Measurements from ENCODE around the gene SPATA2. TPM values are rescaled to one million over a fixed set of nuclear protein-coding genes. Genes with fewer than 3 reads are reported as not detected.
"Not testable (repeated sequence)": the region's sequence is repeated elsewhere in the genome, so short reads cannot be mapped to it uniquely, and the experiment has no call there.

SPATA2 gene
- total and polyA plus RNA-seq, 2 donors: 1.4 to 6.7 TPM

- 36% methylated on average over 6 of the region's 6 CpGs for WGBS
- Histone ChIP-seq H3K4me3 (ENCODE audit: low read depth, low read length) (no peak overlapping the region), H3K4me1 (ENCODE audit: insufficient read depth) (no peaks in the 10 kb centered on the region), H3K36me3 (ENCODE audit: insufficient read depth) (no peaks in the 10 kb centered on the region), H3K27ac (ENCODE audit: low read depth) (no peak overlapping the region)
- DNase-seq (ENCODE audit: extremely low spot score): no peak
Measured at GRCh38 chr20:49874696-49875095, 40.6 kb downstream of the SPATA2 start.

GRCh38 chr20:49872056-49872455, 43.3 kb downstream of the SPATA2 start:
- no peak overlapping the region for H3K4me3 ChIP-seq (ENCODE audit: low read depth, low read length)
- H3K36me3 ChIP-seq (ENCODE audit: insufficient read depth): no peaks in the 10 kb centered on the region
- WGBS: 98% methylated on average over 1 of the region's 1 CpG
- no peaks in the 10 kb centered on the region for H3K4me1 ChIP-seq (ENCODE audit: insufficient read depth)
- DNase-seq (ENCODE audit: extremely low spot score): no peak
- H3K27ac ChIP-seq (ENCODE audit: low read depth): no peak overlapping the region

- Histone ChIP-seq H3K27ac (ENCODE audit: low read depth) (no peak overlapping the region), H3K4me1 (ENCODE audit: insufficient read depth) (no peaks in the 10 kb centered on the region), H3K4me3 (ENCODE audit: low read depth, low read length) (no peak overlapping the region), H3K36me3 (ENCODE audit: insufficient read depth) (no peaks in the 10 kb centered on the region)
- no peak for DNase-seq (ENCODE audit: extremely low spot score)
- 98% methylated on average over 6 of the region's 6 CpGs for WGBS
Measured at GRCh38 chr20:49871391-49871948, 43.9 kb downstream of the SPATA2 start.

- H3K36me3 ChIP-seq (ENCODE audit: insufficient read depth): no peaks in the 10 kb centered on the region
- no peak overlapping the region for H3K27ac ChIP-seq (ENCODE audit: low read depth)
- WGBS: 95% methylated on average over 5 of the region's 5 CpGs
- no peak overlapping the region for H3K4me3 ChIP-seq (ENCODE audit: low read depth, low read length)
- no peak for DNase-seq (ENCODE audit: extremely low spot score)
- no peaks in the 10 kb centered on the region for H3K4me1 ChIP-seq (ENCODE audit: insufficient read depth)
Measured at GRCh38 chr20:49870261-49870660, 45.1 kb downstream of the SPATA2 start.

- no peak for DNase-seq (ENCODE audit: extremely low spot score)
- Histone ChIP-seq H3K4me3 (ENCODE audit: low read depth, low read length) (no peak overlapping the region), H3K27ac (ENCODE audit: low read depth) (no peak overlapping the region), H3K36me3 (ENCODE audit: insufficient read depth) (no peaks in the 10 kb centered on the region), H3K4me1 (ENCODE audit: insufficient read depth) (no peaks in the 10 kb centered on the region)
- 87% methylated on average over 5 of the region's 5 CpGs for WGBS
Measured at GRCh38 chr20:49868964-49869363, 46.4 kb downstream of the SPATA2 start.

- no peaks in the 10 kb centered on the region for H3K36me3 ChIP-seq (ENCODE audit: insufficient read depth)
- no peak overlapping the region for H3K27ac ChIP-seq (ENCODE audit: low read depth)
- no peak for DNase-seq (ENCODE audit: extremely low spot score)
- 90% methylated on average over 3 of the region's 3 CpGs for WGBS
- H3K4me3 ChIP-seq (ENCODE audit: low read depth, low read length): no peak overlapping the region
- no peaks in the 10 kb centered on the region for H3K4me1 ChIP-seq (ENCODE audit: insufficient read depth)
Measured at GRCh38 chr20:49868538-49868937, 46.8 kb downstream of the SPATA2 start.

GRCh38 chr20:49867453-49868215, 47.7 kb downstream of the SPATA2 start:
- no peaks in the 10 kb centered on the region for H3K4me1 ChIP-seq (ENCODE audit: insufficient read depth)
- H3K27ac ChIP-seq (ENCODE audit: low read depth): no peak overlapping the region
- WGBS: 83% methylated on average over 9 of the region's 9 CpGs

GRCh38 chr20:49866051-49866450, 49.3 kb downstream of the SPATA2 start:
- Histone ChIP-seq H3K4me1 (ENCODE audit: insufficient read depth) (no peaks in the 10 kb centered on the region), H3K27ac (ENCODE audit: low read depth) (no peak overlapping the region), H3K4me3 (ENCODE audit: low read depth, low read length) (no peak overlapping the region), H3K36me3 (ENCODE audit: insufficient read depth) (no peaks in the 10 kb centered on the region)
- no peak for DNase-seq (ENCODE audit: extremely low spot score)
- WGBS: 71% methylated on average over 8 of the region's 8 CpGs

More at GRCh38 chr20:49867453-49868215, 47.7 kb downstream of the SPATA2 start:
- H3K4me3 ChIP-seq (ENCODE audit: low read depth, low read length): no peak overlapping the region
- DNase-seq (ENCODE audit: extremely low spot score): no peak
- no peaks in the 10 kb centered on the region for H3K36me3 ChIP-seq (ENCODE audit: insufficient read depth)

- H3K4me1 ChIP-seq (ENCODE audit: insufficient read depth): no peaks in the 10 kb centered on the region
- DNase-seq (ENCODE audit: extremely low spot score): no peak
- H3K27ac ChIP-seq (ENCODE audit: low read depth): no peak overlapping the region
- H3K36me3 ChIP-seq (ENCODE audit: insufficient read depth): no peaks in the 10 kb centered on the region
- 84% methylated on average over 7 of the region's 7 CpGs for WGBS
- no peak overlapping the region for H3K4me3 ChIP-seq (ENCODE audit: low read depth, low read length)
Measured at GRCh38 chr20:49865559-49865958, 49.8 kb downstream of the SPATA2 start.

GRCh38 chr20:49863666-49864065, 51.7 kb downstream of the SPATA2 start:
- Histone ChIP-seq H3K4me1 (ENCODE audit: insufficient read depth) (no peaks in the 10 kb centered on the region), H3K36me3 (ENCODE audit: insufficient read depth) (no peaks in the 10 kb centered on the region), H3K27ac (ENCODE audit: low read depth) (no peak overlapping the region), H3K4me3 (ENCODE audit: low read depth, low read length) (no peak overlapping the region)
- no peak for DNase-seq (ENCODE audit: extremely low spot score)
- 96% methylated on average over 6 of the region's 6 CpGs for WGBS

- no peak overlapping the region for H3K4me3 ChIP-seq (ENCODE audit: low read depth, low read length)
- 85% methylated on average over 6 of the region's 6 CpGs for WGBS
- H3K36me3 ChIP-seq (ENCODE audit: insufficient read depth): no peaks in the 10 kb centered on the region
- no peak for DNase-seq (ENCODE audit: extremely low spot score)
- H3K4me1 ChIP-seq (ENCODE audit: insufficient read depth): no peaks in the 10 kb centered on the region
- no peak overlapping the region for H3K27ac ChIP-seq (ENCODE audit: low read depth)
Measured at GRCh38 chr20:49862607-49863200, 52.6 kb downstream of the SPATA2 start.

GRCh38 chr20:49861232-49861631, 54.1 kb downstream of the SPATA2 start:
- not testable (repeated sequence) for H3K36me3 ChIP-seq (ENCODE audit: insufficient read depth); DNase-seq (ENCODE audit: extremely low spot score); H3K4me3 ChIP-seq (ENCODE audit: low read depth, low read length); H3K27ac ChIP-seq (ENCODE audit: low read depth); H3K4me1 ChIP-seq (ENCODE audit: insufficient read depth)
- 93% methylated on average over 3 of the region's 3 CpGs for WGBS

GRCh38 chr20:49859807-49860206, 55.5 kb downstream of the SPATA2 start:
- no peak overlapping the region for H3K27ac ChIP-seq (ENCODE audit: low read depth)
- DNase-seq (ENCODE audit: extremely low spot score): no peak
- no peak overlapping the region for H3K4me3 ChIP-seq (ENCODE audit: low read depth, low read length)
- H3K4me1 ChIP-seq (ENCODE audit: insufficient read depth): no peaks in the 10 kb centered on the region
- no peaks in the 10 kb centered on the region for H3K36me3 ChIP-seq (ENCODE audit: insufficient read depth)

GRCh38 chr20:49859011-49859410, 56.3 kb downstream of the SPATA2 start:
- no peak overlapping the region for H3K4me3 ChIP-seq (ENCODE audit: low read depth, low read length)
- no peaks in the 10 kb centered on the region for H3K36me3 ChIP-seq (ENCODE audit: insufficient read depth)
- no peak for DNase-seq (ENCODE audit: extremely low spot score)
- H3K4me1 ChIP-seq (ENCODE audit: insufficient read depth): no peaks in the 10 kb centered on the region
- no peak overlapping the region for H3K27ac ChIP-seq (ENCODE audit: low read depth)
- 92% methylated on average over 6 of the region's 6 CpGs for WGBS
